ENCODE data around the gene SYNE2. TPM values are rescaled to one million over a fixed set of nuclear protein-coding genes. Genes with fewer than 3 reads are reported as not detected.
A peak's percentile ranks its signal among the peaks of the same experiment; 100 is the strongest.

The SYNE2 gene
- total RNA-seq, 4 donors from 2014 or later = 212 to 378 (median 285) TPM

- Histone ChIP-seq H3K9me3 (no peaks in the 10 kb centered on the region), H3K27me3 (no peaks in the 10 kb centered on the region), H3K4me1 (no peaks in the 10 kb centered on the region), H3K4me3 (no peak overlapping the region), H3K27ac (no peak overlapping the region), H3K36me3 (peaks cover 0 to 71% (median 19%) of the 10 kb centered on the region in 3 donors)
- WGBS, 2 donors = 73 to 76% methylated on average over 4 of the region's 4 CpGs
- DNase-seq (ENCODE audit: low spot score in 2 of 2) = no peak
- TF ChIP-seq EP300 (IDR thresholded peaks at IDR 0.05) (no peak), POLR2A (IDR thresholded peaks at IDR 0.05) (no peak), CTCF (IDR thresholded peaks at IDR 0.05) (no peak)
Measured at GRCh38 chr14:63995285-63995684, 142.5 kb downstream of the SYNE2 start.

- no peak for DNase-seq (ENCODE audit: low spot score in 2 of 2)
- H3K9me3 ChIP-seq = no peaks in the 10 kb centered on the region
- H3K36me3 ChIP-seq = peaks cover 0 to 74% (median 19%) of the 10 kb centered on the region in 3 donors
- peak overlapping the region in 1 of 4 donors; percentile 25 for H3K27ac ChIP-seq
- WGBS, 2 donors = 69 to 70% methylated on average over 4 of the region's 4 CpGs
- no peaks in the 10 kb centered on the region for H3K27me3 ChIP-seq
- TF ChIP-seq POLR2A (IDR thresholded peaks at IDR 0.05) = no peak
- no peak for TF ChIP-seq CTCF (IDR thresholded peaks at IDR 0.05)
- no peak for TF ChIP-seq EP300 (IDR thresholded peaks at IDR 0.05)
- no peaks in the 10 kb centered on the region for H3K4me1 ChIP-seq
- H3K4me3 ChIP-seq = no peak overlapping the region
Measured at GRCh38 chr14:63996016-63996415, 143.2 kb downstream of the SYNE2 start.

- Histone ChIP-seq H3K27me3 (no peaks in the 10 kb centered on the region), H3K4me1 (no peaks in the 10 kb centered on the region), H3K27ac (peak overlapping the region in 1 of 4 donors; percentile 32), H3K36me3 (peaks cover 0 to 74% (median 14%) of the 10 kb centered on the region in 3 donors), H3K9me3 (no peaks in the 10 kb centered on the region), H3K4me3 (no peak overlapping the region)
- no peak for TF ChIP-seq EP300 (IDR thresholded peaks at IDR 0.05)
- no peak for TF ChIP-seq POLR2A (IDR thresholded peaks at IDR 0.05)
- TF ChIP-seq CTCF (IDR thresholded peaks at IDR 0.05) = no peak
- 77 to 80% methylated on average over 10 of the region's 10 CpGs for WGBS, 2 donors
- DNase-seq (ENCODE audit: low spot score in 2 of 2) = no peak
Measured at GRCh38 chr14:63996625-63997220, 143.9 kb downstream of the SYNE2 start.

- no peaks in the 10 kb centered on the region for H3K4me1 ChIP-seq
- TF ChIP-seq POLR2A (IDR thresholded peaks at IDR 0.05) = no peak
- TF ChIP-seq EP300 (IDR thresholded peaks at IDR 0.05) = no peak
- TF ChIP-seq CTCF (IDR thresholded peaks at IDR 0.05) = no peak
- H3K27me3 ChIP-seq = no peaks in the 10 kb centered on the region
- H3K9me3 ChIP-seq = no peaks in the 10 kb centered on the region
- 86 to 97% methylated on average over 1 of the region's 1 CpG for WGBS, 2 donors
- no peak for DNase-seq (ENCODE audit: low spot score in 2 of 2)
- no peak overlapping the region for H3K27ac ChIP-seq
- no peak overlapping the region for H3K4me3 ChIP-seq
- H3K36me3 ChIP-seq = peaks cover 0 to 90% (median 13%) of the 10 kb centered on the region in 3 donors
Measured at GRCh38 chr14:64000749-64001148, 147.9 kb downstream of the SYNE2 start.

GRCh38 chr14:64005822-64006221, 153.0 kb downstream of the SYNE2 start:
- peaks cover 0 to 71% (median 0%) of the 10 kb centered on the region in 3 donors for H3K36me3 ChIP-seq
- no peak for DNase-seq (ENCODE audit: low spot score in 2 of 2)
- 90 to 98% methylated on average over 2 of the region's 2 CpGs for WGBS, 2 donors
- no peak for TF ChIP-seq EP300 (IDR thresholded peaks at IDR 0.05)
- TF ChIP-seq CTCF (IDR thresholded peaks at IDR 0.05) = no peak
- TF ChIP-seq POLR2A (IDR thresholded peaks at IDR 0.05) = no peak
- H3K9me3 ChIP-seq = no peaks in the 10 kb centered on the region
- H3K4me1 ChIP-seq = no peaks in the 10 kb centered on the region
- H3K4me3 ChIP-seq = no peak overlapping the region
- H3K27ac ChIP-seq = no peak overlapping the region
- H3K27me3 ChIP-seq = no peaks in the 10 kb centered on the region
